NOMO-1 treated with DMSO at 0.1 percent for 48 hours (cell line): ENCODE measurements around the gene MRAS.
"Not testable (repeated sequence)": the region's sequence is repeated elsewhere in the genome, so short reads cannot be mapped to it uniquely, and the experiment has no call there.

Experiments
- DNase-seq: peaks from one replicate; lab custom pipeline; 2025; ENCODE audit not compliant: unreplicated experiment; lab: John Stamatoyannopoulos, UW

The MRAS gene

DNA sequence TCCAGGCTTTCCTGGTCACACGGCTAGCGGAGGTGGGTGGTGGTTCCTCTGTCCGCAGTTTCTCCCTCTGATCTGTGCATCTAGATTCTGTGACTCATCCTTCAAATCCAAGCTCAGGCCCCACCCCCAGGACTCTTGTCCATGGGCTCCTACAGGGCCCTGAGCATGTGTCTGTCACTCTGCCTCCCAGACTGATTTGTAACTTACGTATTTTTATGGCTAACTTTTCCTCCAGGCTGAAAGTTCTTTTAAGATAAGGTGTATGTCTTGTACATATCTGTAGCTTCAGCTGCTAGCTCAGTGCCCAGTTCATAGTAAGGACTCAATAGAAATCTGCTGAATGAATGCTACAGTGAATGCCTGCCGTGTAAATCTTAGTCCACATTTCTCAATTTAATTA, 94.1 kb downstream of the MRAS start:
- DNase-seq, result no peak

DNA sequence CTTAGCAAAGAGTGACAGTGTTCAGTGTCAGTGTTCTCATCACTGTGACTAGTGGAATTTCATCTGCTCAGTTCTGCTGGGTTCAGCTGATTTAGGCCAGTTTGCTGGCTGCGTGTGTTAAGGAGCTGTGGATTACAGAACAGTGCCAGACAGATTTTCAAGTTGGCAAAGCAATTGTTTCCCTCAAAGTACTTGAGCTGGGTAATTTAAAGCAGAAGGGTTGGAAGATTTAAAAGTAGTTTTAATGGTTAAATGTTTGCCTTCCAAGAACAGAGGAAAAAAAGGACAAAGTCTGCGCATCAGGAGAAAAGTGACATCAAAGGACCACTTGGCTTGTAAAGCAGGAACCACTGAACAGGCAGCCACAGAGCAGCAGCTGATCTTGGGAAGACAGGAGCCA, 94.7 kb downstream of the MRAS start:
- no peak for DNase-seq

DNA sequence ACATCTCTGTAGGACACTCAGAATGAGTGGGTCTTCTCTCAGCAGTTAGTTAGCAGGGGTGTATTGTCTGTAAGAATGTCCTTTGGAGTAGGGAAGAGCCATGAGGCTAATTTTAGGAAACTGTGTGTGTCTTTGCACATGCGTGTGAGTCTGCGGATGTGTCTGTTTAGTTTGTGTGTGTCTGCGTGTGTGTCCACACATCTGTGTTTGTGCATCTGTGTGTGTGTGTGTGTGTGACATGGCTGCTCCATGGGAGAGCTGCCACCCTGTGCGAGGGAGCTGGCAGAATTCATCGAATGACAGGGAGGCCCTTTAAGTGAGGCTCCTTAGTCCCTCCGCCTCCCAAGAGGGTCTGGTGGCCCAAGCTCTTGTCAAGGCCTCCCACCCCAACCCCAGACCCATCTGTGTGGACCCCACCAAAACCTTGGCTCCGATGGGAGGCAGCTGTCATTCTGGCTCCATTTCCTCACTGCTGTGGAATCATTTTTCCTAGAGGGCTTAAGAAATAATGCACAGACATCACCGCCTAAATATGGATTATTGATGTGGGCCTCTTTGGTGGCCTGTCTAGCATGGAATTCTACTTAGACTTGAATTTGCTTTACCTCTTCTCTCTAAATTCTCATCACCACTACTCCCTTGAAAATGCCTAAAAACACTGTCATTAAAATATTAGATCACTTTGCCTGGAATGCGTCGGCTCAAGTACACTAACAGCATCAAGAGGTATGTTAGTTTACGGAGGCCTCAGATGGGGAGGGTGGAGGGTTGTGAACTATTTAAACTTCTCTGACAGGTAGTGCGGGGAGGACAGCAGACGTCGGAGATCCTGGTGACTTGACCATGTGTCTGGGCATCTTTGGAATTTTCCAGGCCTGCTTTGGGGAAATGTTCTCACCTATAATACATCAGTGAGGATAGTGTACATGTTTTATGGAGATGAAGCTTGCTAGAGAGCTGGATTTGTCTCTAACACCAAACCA, 95.4 kb downstream of the MRAS start:
- DNase-seq, result no peak

DNA sequence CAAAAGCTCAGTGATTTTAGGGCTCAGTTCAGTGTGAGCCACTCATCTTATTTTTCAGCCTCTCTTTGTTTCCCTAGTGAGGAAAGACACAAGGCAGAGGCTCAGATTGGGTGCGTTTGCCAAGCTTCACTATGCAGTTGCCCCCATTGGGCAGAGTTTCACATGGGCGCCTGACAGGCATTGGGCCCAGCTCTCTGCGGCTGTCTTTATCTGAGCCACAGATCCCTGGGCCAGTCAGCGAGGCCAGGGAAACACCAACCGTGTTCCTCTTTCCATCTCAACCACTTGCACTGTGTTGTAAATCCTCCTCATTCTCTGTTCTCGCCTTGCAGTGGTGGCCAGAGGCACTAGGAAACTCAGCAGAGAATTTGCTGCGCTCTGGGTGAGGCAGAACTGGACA, 96.9 kb downstream of the MRAS start:
- no peak for DNase-seq

DNA sequence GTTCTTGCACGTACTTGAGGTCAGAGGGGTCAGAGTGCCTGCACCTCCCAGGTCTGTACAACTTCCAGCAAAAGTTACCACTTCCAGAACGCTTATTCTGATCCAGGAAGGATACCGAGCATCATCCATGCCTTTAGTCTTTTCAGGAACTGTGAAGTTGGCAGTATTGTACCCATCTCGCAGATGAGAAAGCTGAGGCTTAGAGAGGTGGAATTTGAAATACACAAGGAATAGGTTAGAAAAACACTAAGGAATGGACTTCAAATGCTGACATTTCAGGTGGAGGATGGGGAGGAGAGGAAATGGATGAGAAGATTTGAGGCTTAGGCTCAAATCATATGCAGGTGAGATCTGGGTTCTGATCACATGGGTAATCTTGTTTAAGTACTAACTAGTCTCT, 97.3 kb downstream of the MRAS start:
- no peak for DNase-seq

DNA sequence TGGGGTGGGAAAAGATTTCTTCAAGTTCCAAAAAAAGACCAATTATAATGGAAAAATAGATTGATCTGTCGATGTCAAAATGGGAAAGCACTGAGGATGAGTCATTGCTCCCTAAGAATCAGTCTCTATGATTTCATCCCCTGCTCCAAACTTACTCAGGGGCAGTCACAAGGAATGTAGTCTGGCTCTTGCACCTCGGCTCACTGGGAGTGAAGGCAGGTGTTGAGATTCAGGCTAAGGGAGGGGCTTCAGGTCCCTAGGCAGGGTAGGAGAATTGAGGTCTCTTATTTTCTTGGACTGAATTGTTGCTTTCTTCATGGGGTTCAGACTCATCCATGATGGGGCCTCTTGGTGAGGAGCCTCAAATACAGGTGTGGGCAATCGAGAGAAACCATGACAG, 100.3 kb downstream of the MRAS start:
- no peak for DNase-seq

DNA sequence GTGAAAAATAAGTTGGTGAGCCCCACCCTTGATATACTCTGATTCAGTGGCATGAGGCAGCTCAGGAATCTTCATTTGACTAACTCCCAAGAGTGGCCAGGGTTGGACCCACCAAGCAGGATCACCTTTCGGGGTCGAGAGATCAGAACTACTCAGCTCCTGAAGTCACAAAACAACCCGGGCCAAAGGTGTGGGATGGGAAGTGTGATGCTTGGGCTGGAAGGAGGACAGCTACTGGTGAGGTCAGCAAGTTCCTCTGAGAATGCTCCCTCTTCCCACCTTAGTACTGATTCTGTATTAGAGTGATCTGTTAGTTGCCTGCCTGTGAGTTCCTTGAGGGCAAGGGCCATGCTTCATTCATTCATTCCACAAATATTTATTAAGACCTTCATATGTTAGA, 101.1 kb downstream of the MRAS start:
- DNase-seq, result no peak

DNA sequence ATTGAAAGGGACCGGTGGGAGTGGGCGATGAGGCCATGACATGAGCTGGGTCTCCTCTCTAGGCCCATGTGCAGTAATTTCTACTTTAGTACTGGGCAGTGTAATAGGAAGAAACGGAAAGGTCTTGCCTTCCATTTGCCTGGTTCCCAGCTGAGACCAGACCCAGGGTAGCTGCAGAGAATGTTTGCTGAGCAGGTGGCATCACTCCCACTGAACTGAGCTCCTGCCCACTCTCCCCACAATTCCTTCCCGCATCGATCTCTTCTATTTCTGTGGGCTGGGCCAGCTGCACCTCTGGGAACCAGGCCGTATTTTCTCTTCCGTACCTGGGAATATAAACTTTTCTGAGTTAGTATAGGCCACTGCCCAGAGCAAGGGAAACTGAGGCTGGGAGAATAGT, 101.8 kb downstream of the MRAS start:
- no peak for DNase-seq

DNA sequence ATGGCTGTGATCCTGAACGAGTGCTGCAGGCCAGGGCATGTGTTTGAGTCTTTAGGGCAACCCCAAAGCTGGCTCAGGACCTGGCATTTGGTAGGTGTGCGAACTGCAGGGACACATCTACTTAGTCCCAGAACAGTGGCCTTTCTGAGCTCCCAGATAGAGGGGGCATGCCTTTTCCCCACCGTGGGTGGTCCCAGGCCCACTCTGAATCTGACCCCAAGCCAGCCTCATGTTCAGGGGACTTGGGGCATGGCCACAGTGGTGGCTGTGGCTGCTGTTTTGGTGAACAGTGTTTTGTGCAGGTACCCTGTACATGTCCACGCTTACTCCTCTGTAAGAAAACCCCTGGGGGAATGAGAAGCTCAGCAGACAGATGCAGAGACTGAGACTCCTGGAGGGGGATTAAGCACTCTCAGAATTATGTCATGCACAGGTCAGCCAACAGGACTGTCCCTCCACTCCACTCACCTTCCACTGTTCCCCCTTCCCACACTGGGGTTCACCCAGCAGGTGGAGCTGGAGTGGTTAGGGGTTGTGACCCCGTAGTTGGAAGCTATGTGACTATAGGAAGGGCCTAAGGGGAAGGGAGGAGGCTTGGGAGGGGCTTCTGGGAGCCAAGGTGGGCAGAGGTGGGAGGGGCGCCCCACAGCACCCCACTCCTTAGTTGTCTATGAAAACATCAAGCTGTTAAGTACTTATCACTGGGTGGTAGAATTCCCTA, 102.5 kb downstream of the MRAS start:
- DNase-seq, result no peak

DNA sequence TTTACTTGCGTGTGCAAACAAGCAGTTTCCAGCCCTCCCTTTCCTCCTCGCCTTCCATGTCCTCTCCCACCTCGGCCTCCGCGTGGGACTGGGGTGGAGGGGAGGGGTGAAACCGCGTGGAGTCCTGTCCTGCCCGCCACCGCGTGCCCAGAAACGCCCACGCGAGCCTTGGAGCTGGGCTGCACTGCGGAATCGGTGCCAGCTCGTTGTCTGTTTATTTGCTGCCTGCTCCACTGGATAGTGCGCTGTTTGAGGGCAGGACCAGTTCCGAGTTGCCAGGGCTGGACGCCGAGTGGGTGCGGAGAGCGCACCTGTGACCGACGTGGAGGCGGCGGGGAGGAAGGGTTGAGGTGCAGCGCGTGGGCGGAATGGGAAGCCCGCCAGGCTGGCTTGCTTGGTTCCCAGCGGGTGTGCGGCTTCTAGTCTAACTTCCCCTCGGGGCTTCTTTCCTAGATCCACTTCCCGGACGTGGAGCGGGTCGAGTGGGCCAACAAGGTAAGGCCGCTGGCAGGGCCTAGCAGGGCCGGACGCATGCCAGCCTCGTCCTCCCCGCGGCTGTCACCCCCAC, 103.3 kb downstream of the MRAS start:
- no peak for DNase-seq

DNA sequence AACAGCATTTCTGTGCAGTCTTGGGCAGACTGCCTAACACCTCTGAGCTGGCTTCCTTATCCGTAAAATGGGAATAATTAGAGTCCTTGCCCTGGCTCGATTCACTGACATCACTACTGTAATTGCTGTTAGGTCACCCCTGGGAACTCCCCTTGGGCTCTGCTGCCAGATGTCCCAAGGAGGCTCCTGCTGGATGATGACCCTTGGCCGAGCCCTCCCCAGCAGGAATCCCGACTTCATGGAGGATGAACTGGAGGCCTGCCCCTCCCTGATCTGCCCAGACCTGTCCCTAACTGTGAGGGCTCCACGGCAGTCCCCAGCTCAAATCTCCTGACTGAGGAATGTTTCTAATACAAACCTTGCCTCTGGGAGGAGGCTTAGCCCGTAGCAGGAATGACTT, 104.1 kb downstream of the MRAS start:
- DNase-seq, result no peak

DNA sequence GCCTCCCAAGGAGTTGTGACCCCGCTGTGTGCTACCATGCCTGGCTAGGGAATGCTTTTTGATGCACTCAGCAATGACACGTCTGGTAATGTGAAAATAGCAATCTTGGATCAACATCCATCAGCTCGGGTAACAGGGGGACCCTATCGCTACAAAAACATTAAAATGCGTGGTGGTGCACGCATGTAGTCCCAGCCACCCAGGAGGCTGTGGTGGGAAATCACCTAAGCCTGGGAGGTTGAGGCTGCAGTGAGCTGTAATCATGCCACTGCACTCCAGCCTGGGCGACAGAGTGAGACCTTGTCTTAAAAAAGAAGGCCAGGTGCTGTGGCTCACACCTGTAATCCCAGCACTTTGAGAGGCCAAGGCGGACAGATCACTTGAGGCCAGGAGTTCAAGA, 105.6 kb downstream of the MRAS start:
- not testable (repeated sequence) for DNase-seq
